CD14-positive monocyte (primary cell): ENCODE measurements around the gene CTXN1. TPM values are rescaled to one million over a fixed set of nuclear protein-coding genes. Genes with fewer than 3 reads are reported as not detected.

Experiments
- DNase-seq, 3 donors: peaks; one replicate each; pipeline ENCODE4 v3.0.0-alpha.2; 2011 to 2022
- H2AFZ ChIP-seq: 2 replicates; pipeline ENCODE4 v1.6.0; 2012; ENCODE audit warnings: mild to moderate bottlenecking, low read depth, low read length, inconsistent platforms; ENCODE audit not compliant: insufficient read depth, poor library complexity, severe bottlenecking
- H3K27ac ChIP-seq, 2 donors: 1 replicate in 1 of 2; 2 replicates in 1 of 2; pipeline ENCODE4 v1.5.1; 2012 to 2013; ENCODE audit warnings: low read length in 2 of 2, control low read depth in 1 of 2, inconsistent platforms in 1 of 2, low read depth in 1 of 2, mild to moderate bottlenecking in 1 of 2
- H3K27me3 ChIP-seq, 2 donors: one replicate each; pipeline versions ENCODE4 v1.6.0 to v1.6.1; 2011 to 2013; ENCODE audit warnings: low read length in 2 of 2; ENCODE audit not compliant: control insufficient read depth in 2 of 2, insufficient read depth in 2 of 2
- H3K36me3 ChIP-seq, 2 donors: replicated peaks in 1 of 2; 1 replicate in 1 of 2; 2 replicates in 1 of 2; pipeline versions ENCODE4 v1.5.1 to v1.6.1; 2012 to 2013; ENCODE audit warnings: low read length in 2 of 2, control low read depth in 1 of 2, inconsistent platforms in 1 of 2, mild to moderate bottlenecking in 1 of 2; ENCODE audit not compliant: insufficient read depth in 2 of 2, control insufficient read depth in 1 of 2
- H3K4me1 ChIP-seq, 2 donors: 1 replicate in 1 of 2; 2 replicates in 1 of 2; pipeline versions ENCODE4 v1.5.1 to v1.6.1; 2012 to 2013; ENCODE audit warnings: low read length in 2 of 2, control low read depth in 1 of 2, inconsistent platforms in 1 of 2, mild to moderate bottlenecking in 1 of 2, moderate library complexity in 1 of 2; ENCODE audit not compliant: insufficient read depth in 2 of 2, control insufficient read depth in 1 of 2
- H3K4me2 ChIP-seq: replicated peaks from 2 replicates; pipeline ENCODE3; 2012; ENCODE audit warnings: low read length, moderate library complexity, mild to moderate bottlenecking; ENCODE audit not compliant: poor library complexity, severe bottlenecking; ENCODE audit errors: extremely low read depth
- H3K4me3 ChIP-seq, 3 experiments: fragments of 200-600 bp in 1 of 3; sonication (generic) in 1 of 3; replicated peaks in 1 of 3; 1 replicate in 2 of 3; 2 replicates in 1 of 3; pipeline ENCODE4 v1.5.1; 2011 to 2013; ENCODE audit warnings: low read length in 3 of 3, mild to moderate bottlenecking in 3 of 3, control low read depth in 2 of 3, low read depth in 2 of 3, inconsistent platforms in 1 of 3, moderate library complexity in 1 of 3
- H3K79me2 ChIP-seq: 2 replicates; pipeline ENCODE4 v1.6.0; 2012; ENCODE audit warnings: mild to moderate bottlenecking, control low read depth, inconsistent platforms, low read length, moderate library complexity; ENCODE audit not compliant: insufficient read depth
- H3K9ac ChIP-seq: 2 replicates; pipeline ENCODE4 v1.6.0; 2017; ENCODE audit warnings: low read length, mild to moderate bottlenecking; ENCODE audit not compliant: insufficient read depth, poor library complexity, severe bottlenecking
- H3K9me3 ChIP-seq, 2 donors: replicated peaks in 1 of 2; 1 replicate in 1 of 2; 2 replicates in 1 of 2; pipeline versions ENCODE4 v1.5.1 to v1.6.1; 2012 to 2013; ENCODE audit warnings: low read length in 2 of 2, control low read depth in 1 of 2; ENCODE audit not compliant: control insufficient read depth in 1 of 2, insufficient read depth in 1 of 2
- H4K20me1 ChIP-seq: 2 replicates; pipeline ENCODE4 v1.6.0; 2012; ENCODE audit warnings: mild to moderate bottlenecking, low read length, control low read depth, moderate library complexity; ENCODE audit not compliant: insufficient read depth
- H3K27ac Mint-ChIP-seq, 7 donors: one replicate each; pipeline ENCODE4 v1.8.0; 2020; ENCODE audit warnings: mild to moderate bottlenecking in 7 of 7, mixed read lengths in 7 of 7, moderate library complexity in 6 of 7, inconsistent platforms in 2 of 7
- H3K27me3 Mint-ChIP-seq, 3 donors: one replicate each; pipeline ENCODE4 v1.8.0; 2021 to 2022; ENCODE audit warnings: low read depth in 3 of 3, mild to moderate bottlenecking in 3 of 3, mixed read lengths in 3 of 3, moderate library complexity in 3 of 3, inconsistent platforms in 1 of 3
- H3K36me3 Mint-ChIP-seq, 2 donors: one replicate each; pipeline ENCODE4 v1.8.0; 2020; ENCODE audit warnings: mixed read lengths in 2 of 2, inconsistent platforms in 1 of 2, mild to moderate bottlenecking in 1 of 2
- H3K4me1 Mint-ChIP-seq: one replicate; pipeline ENCODE4 v1.8.0; 2020; ENCODE audit warnings: mild to moderate bottlenecking, mixed read lengths
- H3K4me3 Mint-ChIP-seq, 2 donors: one replicate each; pipeline ENCODE4 v1.8.0; 2020; ENCODE audit warnings: mild to moderate bottlenecking in 2 of 2, mixed read lengths in 2 of 2, moderate library complexity in 1 of 2
- H3K9me3 Mint-ChIP-seq, 7 donors: one replicate each; pipeline ENCODE4 v1.8.0; 2020 to 2022; ENCODE audit warnings: mixed read lengths in 7 of 7, mild to moderate bottlenecking in 6 of 7, moderate library complexity in 6 of 7, inconsistent platforms in 2 of 7
- CTCF ChIP-seq: fragments of 200-600 bp; IDR thresholded peaks from one replicate; pipeline ENCODE4 v1.8.0; 2022; ENCODE audit warnings: antibody characterized with exemption, mild to moderate bottlenecking
- WGBS: methylation state at CpG from one replicate; pipeline ENCODE4 v1.1.5; 2013; ENCODE audit warnings: missing lambda C conversion rate; ENCODE audit not compliant: insufficient coverage; 5-methylcytosine and 5-hydroxymethylcytosine counted together
- intact Hi-C, 2 donors: fragments of 100-400 bp; cut with micrococcal nuclease; formaldehyde crosslinking; loops; one replicate each; pipeline versions ENCODE4 v1.15.0 to v1.15.1; 2023
- polyA plus RNA-seq, 3 donors: library from polyadenylated mRNA; depleted of rRNA in 1 of 3; unstranded in 2 of 3; stranded (reverse) in 1 of 3; fragments of 300-500 nt in 2 of 3; fragments of >200 nt in 1 of 3; fragmentation: Illumina TruSeq in 2 of 3; gene quantifications; 1 replicate in 2 of 3; 2 replicates in 1 of 3; pipeline ENCODE4 v1.2.3, GENCODE V29; 2012 to 2021

CTXN1 gene
- polyA plus RNA-seq, 3 donors, result not detected

GRCh38 chr19:7973883-7974282 is 47.9 kb upstream of the CTXN1 start:
- peaks cover 23% of the 10 kb centered on the region for H4K20me1 ChIP-seq
- peaks cover 0 to 1% (median 0%) of the 10 kb centered on the region in 3 donors for H3K27me3 Mint-ChIP-seq
- no peak overlapping the region for H3K4me3 Mint-ChIP-seq
- H3K4me1 ChIP-seq, result no peaks in the 10 kb centered on the region
- H3K36me3 Mint-ChIP-seq, result peaks cover 43 to 84% of the 10 kb centered on the region in 2 donors
- no peaks in the 10 kb centered on the region for H3K9me3 Mint-ChIP-seq
- H2AFZ ChIP-seq, result no peak overlapping the region
- H3K36me3 ChIP-seq, result peaks cover 59 to 80% of the 10 kb centered on the region in 2 donors
- DNase-seq, result no peak
- 97% methylated on average over 12 of the region's 12 CpGs for WGBS
- no peaks in the 10 kb centered on the region for H3K79me2 ChIP-seq
- no peaks in the 10 kb centered on the region for H3K27me3 ChIP-seq
- H3K9ac ChIP-seq, result no peak overlapping the region
- TF ChIP-seq CTCF, result no peak
- H3K4me1 Mint-ChIP-seq, result no peaks in the 10 kb centered on the region
- intact Hi-C loops, result no loop called here
- no peak overlapping the region for H3K27ac Mint-ChIP-seq
- H3K4me2 ChIP-seq, result no peak overlapping the region
- H3K27ac ChIP-seq, result no peak overlapping the region
- no peaks in the 10 kb centered on the region for H3K9me3 ChIP-seq
- no peak overlapping the region for H3K4me3 ChIP-seq

DNA sequence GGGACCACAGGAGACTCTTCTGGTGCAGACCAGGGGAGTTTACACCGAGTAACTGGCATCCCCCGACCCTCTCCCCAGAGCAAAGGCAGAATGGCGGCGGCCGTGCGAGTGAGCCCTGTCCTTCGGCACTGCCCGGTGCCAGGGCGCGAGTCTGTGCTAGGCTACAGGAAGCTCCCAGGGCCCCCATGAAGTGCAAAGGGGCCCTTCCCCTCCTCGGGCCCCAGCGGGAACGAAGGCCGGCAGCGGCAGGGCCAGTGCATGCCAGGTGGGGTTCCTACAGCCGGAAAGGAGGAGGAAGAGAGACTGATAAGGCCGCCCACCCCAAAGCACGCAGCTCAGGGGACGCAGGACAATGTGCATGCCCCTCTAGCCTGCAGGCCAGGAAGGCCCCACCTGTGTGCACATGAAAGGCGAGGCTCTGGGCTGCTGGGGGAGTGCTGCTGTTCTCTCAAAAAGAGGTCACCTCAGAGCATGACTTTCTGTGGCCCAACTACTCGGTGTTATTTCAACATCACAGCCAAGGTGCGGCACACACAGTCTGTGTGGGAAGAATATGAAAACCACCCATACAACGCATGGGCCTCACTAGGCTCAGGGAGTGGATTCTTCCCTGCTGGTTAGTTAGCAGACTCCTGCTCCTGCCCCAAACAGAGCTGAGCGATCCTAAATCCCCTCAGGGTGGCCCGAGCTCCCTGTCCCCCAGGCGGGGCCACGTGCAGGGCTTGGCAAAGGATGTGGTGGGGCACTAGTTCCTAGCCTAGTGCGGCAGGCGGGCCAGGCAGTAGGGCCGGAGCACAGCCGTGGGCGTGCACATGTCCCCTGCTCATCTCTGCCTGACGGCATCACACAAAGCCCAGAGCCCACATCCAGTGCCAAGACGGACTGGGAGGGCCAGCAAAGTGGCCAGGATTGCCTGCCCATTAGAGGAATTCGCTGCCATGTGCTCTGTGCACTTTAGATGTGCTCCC is 45.9 kb upstream of the CTXN1 start:
- H3K27me3 ChIP-seq, result no peaks in the 10 kb centered on the region
- no peaks in the 10 kb centered on the region for H3K27me3 Mint-ChIP-seq
- no peak overlapping the region for H3K4me2 ChIP-seq
- H3K9ac ChIP-seq, result no peak overlapping the region
- no peak overlapping the region for H3K27ac ChIP-seq
- intact Hi-C loops, result no loop called here
- no peaks in the 10 kb centered on the region for H3K9me3 ChIP-seq
- H4K20me1 ChIP-seq, result peaks cover 10% of the 10 kb centered on the region
- H3K4me1 Mint-ChIP-seq, result no peaks in the 10 kb centered on the region
- no peaks in the 10 kb centered on the region for H3K79me2 ChIP-seq
- H3K4me3 Mint-ChIP-seq, result no peak overlapping the region
- H2AFZ ChIP-seq, result no peak overlapping the region
- peaks cover 59 to 80% of the 10 kb centered on the region in 2 donors for H3K36me3 ChIP-seq
- no peak overlapping the region for H3K27ac Mint-ChIP-seq
- peaks cover 46 to 87% of the 10 kb centered on the region in 2 donors for H3K36me3 Mint-ChIP-seq
- WGBS, result 78% methylated on average over 27 of the region's 35 CpGs
- H3K9me3 Mint-ChIP-seq, result no peaks in the 10 kb centered on the region
- no peaks in the 10 kb centered on the region for H3K4me1 ChIP-seq
- no peak overlapping the region for H3K4me3 ChIP-seq
- DNase-seq, result no peak
- TF ChIP-seq CTCF, result no peak
